GM18502 (cell line): ENCODE results near the gene FBXL14.

ENCODE experiments used
- ATAC-seq: cut with Tn5 transposase; IDR thresholded peaks from one replicate; pipeline ENCODE4 v1.9.1; 2021; ENCODE audit warnings: mild to moderate bottlenecking; ENCODE audit not compliant: unreplicated experiment, poor library complexity

FBXL14 gene, protein sequence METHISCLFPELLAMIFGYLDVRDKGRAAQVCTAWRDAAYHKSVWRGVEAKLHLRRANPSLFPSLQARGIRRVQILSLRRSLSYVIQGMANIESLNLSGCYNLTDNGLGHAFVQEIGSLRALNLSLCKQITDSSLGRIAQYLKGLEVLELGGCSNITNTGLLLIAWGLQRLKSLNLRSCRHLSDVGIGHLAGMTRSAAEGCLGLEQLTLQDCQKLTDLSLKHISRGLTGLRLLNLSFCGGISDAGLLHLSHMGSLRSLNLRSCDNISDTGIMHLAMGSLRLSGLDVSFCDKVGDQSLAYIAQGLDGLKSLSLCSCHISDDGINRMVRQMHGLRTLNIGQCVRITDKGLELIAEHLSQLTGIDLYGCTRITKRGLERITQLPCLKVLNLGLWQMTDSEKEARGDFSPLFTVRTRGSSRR

DNA sequence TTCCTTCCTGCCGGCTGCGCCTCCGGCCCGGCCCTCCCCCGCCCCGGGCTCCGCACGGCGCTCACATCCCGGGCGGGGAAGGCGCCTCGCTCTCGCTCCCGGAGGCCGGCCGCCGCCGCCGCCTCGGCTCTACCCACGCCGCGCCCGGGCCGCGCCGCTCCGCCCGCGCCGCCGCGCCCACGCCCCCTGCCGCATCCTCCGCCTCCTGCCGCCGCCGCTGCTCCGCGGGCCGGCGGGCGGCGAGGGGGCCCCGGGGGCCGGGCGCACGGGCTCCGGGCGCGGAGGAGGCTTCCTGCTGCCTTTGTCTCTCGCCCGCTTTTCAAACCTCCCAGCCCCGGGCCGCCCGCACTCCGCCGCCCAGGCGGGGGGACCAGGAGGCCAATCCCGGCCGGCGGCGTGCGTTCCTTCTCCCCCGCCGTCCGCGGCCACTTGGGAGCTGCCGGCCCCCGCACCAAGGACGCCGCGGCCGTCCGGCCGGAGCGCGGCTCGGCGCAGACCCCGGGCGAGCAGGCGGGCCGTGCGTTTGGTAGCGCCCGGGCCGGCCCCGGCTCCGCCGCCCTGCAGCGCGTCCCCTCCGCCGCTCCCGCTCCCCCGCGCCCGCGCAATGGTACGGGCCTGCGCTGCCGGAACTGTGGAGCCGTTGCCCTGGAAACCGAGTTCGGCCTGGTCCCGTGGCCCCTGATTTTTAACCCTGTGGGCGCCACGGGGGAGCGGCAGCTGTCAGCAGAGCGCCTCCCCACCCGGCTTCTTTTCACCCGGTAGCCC lies at the start of gene FBXL14:
TSS of gene FBXL14 (minus strand) at position 321 of the 765 bp plus-strand sequence. CDS start 515 bp downstream, outside the sequence.
- ATAC-seq = peak; percentile 69

DNA sequence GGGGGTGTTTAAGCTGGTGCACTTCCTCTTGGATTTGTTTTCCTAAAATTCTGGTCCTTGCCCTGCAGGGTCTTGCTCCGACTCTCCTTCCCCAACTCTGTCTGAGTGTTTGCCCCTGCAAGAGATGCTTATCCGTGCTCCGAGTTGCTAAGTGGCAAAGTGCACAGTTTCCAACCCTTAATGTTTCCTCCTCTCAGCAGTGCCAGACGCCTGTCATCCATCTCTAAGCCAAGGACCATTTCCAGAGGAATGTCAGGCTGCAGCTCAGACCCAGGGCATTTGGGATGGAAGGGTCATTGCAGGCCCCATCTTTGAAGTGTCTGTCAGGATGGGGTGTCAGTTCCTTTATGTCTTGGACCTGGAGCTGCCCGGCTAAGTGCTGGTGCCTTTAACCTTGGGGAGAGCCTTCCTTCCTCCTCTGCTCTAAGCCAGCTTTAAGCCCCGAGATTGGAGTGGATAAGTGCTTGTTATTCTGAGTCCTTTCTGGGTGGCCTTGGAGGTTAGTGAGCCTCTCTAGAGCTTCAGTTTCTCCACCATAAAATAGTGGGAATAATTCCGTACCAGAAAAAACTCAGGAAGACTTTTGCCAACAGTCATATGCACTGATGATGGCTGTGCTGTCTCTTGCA lies 49.6 kb upstream of the FBXL14 start:
- no peak for ATAC-seq

GRCh38 chr12:1643043-1643442 lies 48.7 kb upstream of the FBXL14 start:
- ATAC-seq = no peak

DNA sequence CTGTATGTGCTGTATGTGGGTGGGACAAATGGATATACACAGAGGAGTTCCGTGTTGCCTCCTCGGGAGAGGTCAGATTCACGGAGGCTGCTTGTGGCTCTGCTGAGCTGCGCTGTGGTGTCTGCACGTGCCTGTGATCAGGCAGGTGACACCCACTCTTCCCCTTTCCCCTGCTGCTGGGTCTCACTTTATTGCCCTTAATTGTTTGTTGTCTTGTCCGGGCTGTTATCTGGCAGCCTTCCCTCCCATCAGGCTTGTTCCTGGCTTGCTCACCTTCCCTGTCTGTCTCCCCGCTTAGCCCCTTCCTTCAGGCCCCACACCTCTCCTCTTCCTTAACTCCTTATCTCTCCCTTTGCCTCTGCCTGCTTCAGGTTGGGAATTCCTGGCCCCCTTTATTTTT lies 48.1 kb upstream of the FBXL14 start:
- no peak for ATAC-seq

- ATAC-seq = no peak
Measured at GRCh38 chr12:1640328-1641234, 46.2 kb upstream of the FBXL14 start.

DNA sequence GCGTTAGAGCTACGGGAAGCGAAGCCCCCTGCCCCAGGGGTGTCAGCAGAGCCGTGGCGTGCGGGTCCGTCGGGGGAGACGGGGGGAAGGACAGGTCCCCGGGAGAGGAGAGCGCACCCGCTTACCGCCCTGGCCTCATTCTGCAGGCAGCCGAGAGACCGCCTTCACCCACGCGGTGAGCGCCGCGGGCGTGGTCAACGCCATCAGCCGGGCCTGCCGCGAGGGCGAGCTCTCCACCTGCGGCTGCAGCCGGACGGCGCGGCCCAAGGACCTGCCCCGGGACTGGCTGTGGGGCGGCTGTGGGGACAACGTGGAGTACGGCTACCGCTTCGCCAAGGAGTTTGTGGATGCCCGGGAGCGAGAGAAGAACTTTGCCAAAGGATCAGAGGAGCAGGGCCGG lies 45.2 kb upstream of the FBXL14 start:
- ATAC-seq = no peak

DNA sequence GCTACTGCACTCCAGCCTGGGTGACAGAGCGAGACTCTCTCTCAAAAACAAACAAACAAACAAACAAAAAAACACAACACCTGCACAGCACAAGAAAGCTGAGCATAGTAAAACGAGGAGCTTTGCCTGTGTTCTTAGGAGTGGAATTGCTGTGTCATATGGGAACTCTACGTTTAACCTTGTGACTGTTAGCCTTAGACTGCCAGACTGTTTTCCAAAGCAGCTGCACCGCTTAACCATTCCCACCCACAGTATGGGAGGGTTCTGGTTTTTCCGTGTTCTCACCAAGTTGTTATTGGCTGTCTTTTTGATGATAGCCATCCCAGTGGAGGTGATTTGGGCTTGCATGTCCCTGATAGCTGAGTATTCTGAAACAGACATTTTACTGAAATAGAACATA lies 43.8 kb upstream of the FBXL14 start:
- ATAC-seq = no peak

DNA sequence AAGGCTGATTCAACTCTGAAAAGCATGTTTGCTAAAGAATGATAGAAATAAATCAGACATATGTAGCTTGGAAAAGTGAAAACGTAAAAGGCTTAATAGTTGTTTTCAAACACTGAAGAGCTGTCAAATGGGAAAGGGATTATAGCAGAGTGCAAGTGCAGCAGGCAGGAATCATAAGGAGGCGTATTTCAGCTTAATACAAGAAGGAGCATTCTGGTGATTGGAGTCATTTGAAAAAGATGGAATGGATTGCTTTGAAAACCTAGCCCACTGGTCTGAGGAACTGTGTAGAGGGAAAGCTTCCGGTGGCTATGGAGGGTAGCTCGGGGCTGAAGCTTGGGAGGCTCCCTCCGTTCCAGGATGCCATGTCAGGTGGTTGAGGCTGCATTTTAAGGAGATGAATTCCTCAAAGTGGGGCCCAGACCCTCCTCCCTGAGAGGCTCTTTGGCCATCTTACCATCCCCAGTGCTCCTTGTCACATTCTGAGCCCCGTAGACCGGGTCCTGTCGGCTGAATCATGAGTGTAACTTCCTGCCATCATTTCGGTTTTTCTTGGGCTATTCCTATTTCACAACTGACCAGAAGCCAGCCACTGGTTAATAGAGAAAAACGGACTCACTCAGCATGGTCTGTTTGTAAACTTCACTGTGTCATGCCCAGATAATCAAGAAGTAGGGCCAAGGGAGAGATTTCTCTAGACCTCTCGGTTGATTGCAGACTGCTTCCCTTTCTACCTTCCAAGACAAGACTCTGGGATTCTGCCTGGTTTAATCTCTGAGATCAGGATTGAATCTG lies 41.1 kb upstream of the FBXL14 start:
- ATAC-seq = no peak

GRCh38 chr12:1634590-1635191 lies 40.3 kb upstream of the FBXL14 start:
- no peak for ATAC-seq

DNA sequence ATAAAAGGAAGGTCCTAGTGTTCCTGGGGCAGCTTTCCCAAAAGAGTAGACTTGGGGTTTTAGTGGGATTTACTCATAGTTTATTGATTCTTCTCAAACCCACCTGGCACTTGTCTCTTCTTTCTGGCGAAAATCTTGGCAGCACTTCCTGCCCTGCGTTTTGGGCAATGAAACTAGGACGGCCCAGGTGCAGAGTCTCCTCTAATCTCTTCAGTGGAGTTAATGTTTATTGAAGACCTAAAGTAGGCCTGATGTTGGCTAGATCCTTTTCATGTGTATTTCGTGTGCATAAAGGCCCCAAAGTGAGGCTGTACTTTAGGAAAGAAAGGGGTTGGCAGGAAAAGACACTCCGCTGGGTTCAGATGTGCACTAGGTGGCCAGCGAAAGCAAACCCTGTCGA lies 39.8 kb upstream of the FBXL14 start:
- ATAC-seq = no peak

DNA sequence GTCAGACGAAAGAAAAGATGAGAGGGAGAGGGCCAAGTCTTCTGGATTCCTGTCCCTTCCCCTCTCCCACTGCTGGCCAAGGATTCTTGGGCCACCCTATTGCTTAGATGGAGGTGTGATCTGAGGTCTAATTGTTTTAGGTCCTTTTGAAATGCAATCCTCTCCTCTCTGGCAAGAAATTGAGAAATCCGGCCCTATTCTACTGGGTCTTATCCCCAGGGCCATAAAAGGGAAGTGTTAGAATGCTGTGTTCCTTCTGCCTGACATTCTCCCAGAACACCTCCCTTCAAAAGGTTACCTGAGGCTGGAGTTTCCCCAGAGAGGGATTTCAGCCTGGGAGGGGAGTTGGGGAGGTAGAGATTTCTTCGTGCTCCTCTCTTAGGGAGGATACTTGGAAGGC lies 39.1 kb upstream of the FBXL14 start:
- ATAC-seq = no peak

DNA sequence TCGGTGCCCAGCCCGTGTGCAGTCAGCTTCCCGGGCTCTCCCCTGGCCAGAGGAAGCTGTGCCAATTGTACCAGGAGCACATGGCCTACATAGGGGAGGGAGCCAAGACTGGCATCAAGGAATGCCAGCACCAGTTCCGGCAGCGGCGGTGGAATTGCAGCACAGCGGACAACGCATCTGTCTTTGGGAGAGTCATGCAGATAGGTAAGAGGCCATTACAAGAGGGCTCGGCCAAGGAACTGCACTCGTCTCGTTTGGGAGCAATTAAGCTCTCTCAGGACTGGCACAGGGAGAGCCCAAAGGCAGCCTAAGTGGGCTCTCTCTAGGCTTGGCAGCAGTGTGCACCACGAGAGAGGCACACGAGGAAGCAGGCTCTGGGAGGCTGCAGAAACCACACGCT lies 38.3 kb upstream of the FBXL14 start:
- no peak for ATAC-seq

DNA sequence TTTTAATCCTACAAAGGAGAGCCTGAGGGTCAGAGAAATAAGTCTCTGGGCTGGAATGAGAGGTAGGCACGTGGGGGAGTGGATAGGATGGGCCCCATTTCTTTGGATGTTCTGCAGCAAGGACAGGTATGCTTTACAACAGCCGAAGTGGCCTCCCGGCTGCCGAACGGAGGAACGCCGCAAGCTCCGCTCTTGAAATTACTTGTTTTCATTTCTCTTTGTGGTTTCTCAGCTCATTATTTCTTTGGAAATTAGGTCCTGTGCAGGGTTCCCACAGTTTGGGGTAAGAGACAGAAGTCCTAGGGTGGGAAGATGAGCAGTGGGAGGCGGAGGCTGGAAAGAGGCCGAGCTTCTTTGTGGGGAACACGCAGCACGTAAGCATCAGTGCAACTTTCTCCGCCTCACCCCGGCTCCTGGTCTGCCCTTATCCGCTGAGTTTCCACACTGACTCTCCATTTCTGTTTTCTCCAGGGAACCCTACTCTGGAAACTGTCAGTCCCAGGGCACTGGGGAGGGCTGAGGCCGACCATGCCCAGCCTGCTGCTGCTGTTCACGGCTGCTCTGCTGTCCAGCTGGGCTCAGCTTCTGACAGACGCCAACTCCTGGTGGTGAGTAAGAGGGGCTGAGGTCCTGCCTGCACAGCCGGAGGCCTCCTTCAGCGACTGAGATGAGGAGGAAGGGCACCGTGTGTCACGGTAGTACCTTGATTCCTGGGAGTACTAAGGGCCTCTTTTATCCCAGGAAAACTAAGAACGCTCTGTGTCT lies 36.6 kb upstream of the FBXL14 start:
- ATAC-seq = no peak

DNA sequence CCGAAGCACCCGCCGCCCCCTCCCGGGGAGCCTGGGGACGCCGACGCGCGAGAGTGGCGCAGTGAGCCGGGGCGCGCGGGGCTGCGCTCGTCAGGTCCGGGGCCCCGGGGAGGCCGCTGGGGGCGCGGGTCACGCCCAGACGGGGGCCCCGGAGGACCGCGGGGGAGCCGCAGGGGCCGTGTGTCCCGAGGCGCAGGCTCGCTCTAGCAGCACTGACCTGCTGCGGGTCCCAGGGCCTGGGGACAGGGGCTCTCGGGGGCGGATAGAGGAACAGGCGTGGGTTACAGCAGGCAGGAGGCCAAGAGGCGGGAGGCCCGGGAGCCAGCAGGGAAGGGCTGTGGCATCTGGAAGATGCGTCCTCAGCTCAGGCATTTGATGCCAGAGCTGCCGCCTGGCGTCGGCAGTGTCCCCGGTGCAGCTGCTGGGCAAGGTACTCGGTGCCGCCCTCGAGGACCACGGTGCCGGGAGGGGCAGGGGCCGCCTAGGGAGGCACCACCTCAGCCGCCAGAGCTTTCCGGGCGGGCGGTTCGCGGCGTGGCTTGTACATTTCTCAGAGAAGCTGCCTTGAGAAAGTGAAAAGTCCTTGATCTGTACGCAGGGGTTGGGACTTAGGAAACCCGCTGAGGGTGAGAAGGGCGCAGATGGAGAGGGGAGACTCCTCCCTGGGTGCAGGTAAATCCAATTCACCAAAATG lies 35.9 kb upstream of the FBXL14 start:
- no peak for ATAC-seq

DNA sequence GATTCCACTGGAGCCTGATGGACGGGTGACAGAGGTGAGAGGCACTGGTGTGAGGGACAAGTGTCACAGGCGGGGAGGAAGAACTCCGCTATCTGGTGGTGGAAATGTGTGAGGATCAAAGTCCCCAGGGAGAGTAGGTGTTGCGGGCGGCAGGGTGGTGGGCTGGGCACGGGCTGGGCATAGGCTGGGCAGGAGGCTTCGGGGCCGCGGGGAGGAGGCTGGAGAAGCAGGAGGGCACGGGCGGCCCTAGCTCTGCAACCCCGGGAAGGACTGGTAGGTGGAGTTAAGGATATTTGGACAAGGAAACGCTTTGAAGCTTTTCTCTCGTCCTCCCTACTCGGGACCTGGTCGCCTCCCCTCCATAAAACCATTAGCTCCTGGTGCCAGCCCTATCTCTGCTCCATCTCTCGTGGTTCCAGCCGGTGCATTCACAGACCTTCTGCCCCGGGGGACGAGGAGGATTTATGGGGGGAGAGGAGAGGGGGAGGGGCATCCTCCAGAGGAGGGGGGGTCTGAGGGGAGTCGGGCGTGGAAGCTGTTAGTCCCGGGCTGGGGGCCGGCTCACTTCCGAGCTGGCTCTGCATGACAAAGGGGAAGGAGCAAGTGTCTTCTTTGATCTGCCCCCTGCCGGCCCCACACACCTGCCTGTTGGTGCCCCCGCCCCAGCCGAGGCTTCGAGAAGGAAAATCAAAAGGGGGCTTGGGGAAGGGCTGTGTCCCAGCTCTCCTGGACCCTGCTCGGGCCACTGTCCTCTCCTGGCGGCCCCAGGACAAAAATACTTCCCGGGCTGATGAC lies 35.2 kb upstream of the FBXL14 start:
- no peak for ATAC-seq

- no peak for ATAC-seq
Measured at GRCh38 chr12:1628666-1629337, 34.4 kb upstream of the FBXL14 start, which contains the start of gene WNT5B. Gene WNT5B (plus strand): TSS chr12:1629231. CDS start chr12:1631355, 2,124 bp downstream.
